ENCODE data around the gene ARHGAP22. TPM values are rescaled to one million over a fixed set of nuclear protein-coding genes. Genes with fewer than 3 reads are reported as not detected.

The ARHGAP22 gene
- total and polyA plus RNA-seq, 2 donors (not counting 1 experiment from before 2014, with no cell fraction given): 10.4 to 75.5 TPM

DNA sequence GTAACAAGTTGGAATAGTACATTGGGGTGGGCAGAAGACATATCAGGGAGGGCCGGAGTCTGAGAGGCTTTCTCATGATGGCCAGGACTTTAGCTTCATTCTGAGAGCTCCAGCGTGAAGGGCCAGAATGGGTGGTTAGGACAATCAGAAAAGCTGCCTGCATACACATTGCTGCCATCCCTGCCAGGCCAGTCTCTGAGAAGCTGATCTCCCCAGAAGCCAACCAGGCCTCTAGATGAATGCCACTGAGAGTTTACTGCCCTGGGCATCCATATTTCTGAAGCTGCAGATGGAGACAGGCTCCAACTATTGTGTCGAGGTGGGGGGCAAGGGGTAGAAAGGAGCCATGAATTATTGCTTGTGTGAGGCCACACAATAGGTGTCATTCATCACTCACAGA, 32.0 kb upstream of the ARHGAP22 start:
- no peak overlapping the region for H2AFZ ChIP-seq (ENCODE audit: low read length)
- no peak overlapping the region for H3K9ac ChIP-seq (ENCODE audit: insufficient read depth, low read length)
- H4K20me1 ChIP-seq (ENCODE audit: control insufficient read depth, extremely low read depth, insufficient read depth, low read length): no peaks in the 10 kb centered on the region
- H3K4me1 ChIP-seq (ENCODE audit: control insufficient read depth, extremely low read depth, insufficient read depth, low read length): peaks cover 14% of the 10 kb centered on the region
- no peaks in the 10 kb centered on the region for H3K79me2 ChIP-seq (ENCODE audit: control insufficient read depth, insufficient read depth, low read length)
- DNase-seq (ENCODE audit: low read depth in 2 of 2): no peak
- no peaks in the 10 kb centered on the region for H3K27me3 ChIP-seq (ENCODE audit: control insufficient read depth, insufficient read depth, low read length)
- no peak overlapping the region for H3K4me2 ChIP-seq (ENCODE audit: extremely low read depth, insufficient read depth, low read length)
- no peak overlapping the region for H3K27ac ChIP-seq (ENCODE audit: insufficient read depth, low read length)
- no peak for TF ChIP-seq CTCF (conservative IDR thresholded peaks at IDR 0.05 in 1 of 2, IDR thresholded peaks at IDR 0.05 in 1 of 2; ENCODE audit: low read depth in 1 of 2, low read length in 2 of 2)
- H3K9me3 ChIP-seq (ENCODE audit: control insufficient read depth, insufficient read depth, low read depth, low read length): no peaks in the 10 kb centered on the region
- H3K36me3 ChIP-seq (ENCODE audit: control insufficient read depth, insufficient read depth, low read length): no peaks in the 10 kb centered on the region
- H3K4me3 ChIP-seq (replicated peaks in 1 of 4; ENCODE audit: control extremely low read depth in 1 of 4, insufficient read depth in 1 of 4, low read depth in 3 of 4, low read length in 4 of 4): no peak overlapping the region

GRCh38 chr10:48636231-48636630, 31.4 kb upstream of the ARHGAP22 start:
- no peak overlapping the region for H3K27ac ChIP-seq (ENCODE audit: insufficient read depth, low read length)
- peaks cover 14% of the 10 kb centered on the region for H3K4me1 ChIP-seq (ENCODE audit: control insufficient read depth, extremely low read depth, insufficient read depth, low read length)
- TF ChIP-seq EZH2 (IDR thresholded peaks at IDR 0.05; ENCODE audit: low read length, missing control alignments) (no peak), CTCF (conservative IDR thresholded peaks at IDR 0.05 in 1 of 2, IDR thresholded peaks at IDR 0.05 in 1 of 2; ENCODE audit: low read depth in 1 of 2, low read length in 2 of 2) (no peak)
- no peak overlapping the region for H3K4me3 ChIP-seq (replicated peaks in 1 of 4; ENCODE audit: control extremely low read depth in 1 of 4, insufficient read depth in 1 of 4, low read depth in 3 of 4, low read length in 4 of 4)
- no peaks in the 10 kb centered on the region for H3K79me2 ChIP-seq (ENCODE audit: control insufficient read depth, insufficient read depth, low read length)
- H3K9me3 ChIP-seq (ENCODE audit: control insufficient read depth, insufficient read depth, low read depth, low read length): no peaks in the 10 kb centered on the region
- H3K9ac ChIP-seq (ENCODE audit: insufficient read depth, low read length): no peak overlapping the region
- no peaks in the 10 kb centered on the region for H4K20me1 ChIP-seq (ENCODE audit: control insufficient read depth, extremely low read depth, insufficient read depth, low read length)
- no peaks in the 10 kb centered on the region for H3K36me3 ChIP-seq (ENCODE audit: control insufficient read depth, insufficient read depth, low read length)
- no peak overlapping the region for H3K4me2 ChIP-seq (ENCODE audit: extremely low read depth, insufficient read depth, low read length)
- no peaks in the 10 kb centered on the region for H3K27me3 ChIP-seq (ENCODE audit: control insufficient read depth, insufficient read depth, low read length)
- H2AFZ ChIP-seq (ENCODE audit: low read length): no peak overlapping the region
- no peak for DNase-seq (ENCODE audit: low read depth in 2 of 2)

- Histone ChIP-seq H3K27me3 (ENCODE audit: control insufficient read depth, insufficient read depth, low read length) (no peaks in the 10 kb centered on the region), H3K9me3 (ENCODE audit: control insufficient read depth, insufficient read depth, low read depth, low read length) (no peaks in the 10 kb centered on the region), H3K4me2 (ENCODE audit: extremely low read depth, insufficient read depth, low read length) (no peak overlapping the region), H2AFZ (ENCODE audit: low read length) (no peak overlapping the region), H3K4me3 (replicated peaks in 1 of 4; ENCODE audit: control extremely low read depth in 1 of 4, insufficient read depth in 1 of 4, low read depth in 3 of 4, low read length in 4 of 4) (no peak overlapping the region), H3K79me2 (ENCODE audit: control insufficient read depth, insufficient read depth, low read length) (no peaks in the 10 kb centered on the region), H3K27ac (ENCODE audit: insufficient read depth, low read length) (peak overlapping the region; percentile 6), H3K36me3 (ENCODE audit: control insufficient read depth, insufficient read depth, low read length) (no peaks in the 10 kb centered on the region), H3K4me1 (ENCODE audit: control insufficient read depth, extremely low read depth, insufficient read depth, low read length) (peaks cover 14% of the 10 kb centered on the region), H3K9ac (ENCODE audit: insufficient read depth, low read length) (no peak overlapping the region), H4K20me1 (ENCODE audit: control insufficient read depth, extremely low read depth, insufficient read depth, low read length) (no peaks in the 10 kb centered on the region)
- TF ChIP-seq EZH2 (IDR thresholded peaks at IDR 0.05; ENCODE audit: low read length, missing control alignments) (no peak), CTCF (conservative IDR thresholded peaks at IDR 0.05 in 1 of 2, IDR thresholded peaks at IDR 0.05 in 1 of 2; ENCODE audit: low read depth in 1 of 2, low read length in 2 of 2) (no peak)
- no peak for DNase-seq (ENCODE audit: low read depth in 2 of 2)
Observed at GRCh38 chr10:48634984-48635557, 30.2 kb upstream of the ARHGAP22 start.
